ENCODE results near the gene MACROD2.

MACROD2 gene

GRCh38 chr20:15199698-15200097, 1204.4 kb downstream of the MACROD2 start:
- no peaks in the 10 kb centered on the region for H3K36me3 ChIP-seq (ENCODE audit: control insufficient read depth in 2 of 2, insufficient read depth in 1 of 2, low read length in 2 of 2)
- no peak overlapping the region for H3K4me3 ChIP-seq (ENCODE audit: low read depth, low read length)
- POLR2A ChIA-PET, result no interaction called here
- CTCF ChIA-PET, result no interaction called here
- no peaks in the 10 kb centered on the region for H3K9me3 ChIP-seq (ENCODE audit: control insufficient read depth, insufficient read depth, low read depth, low read length)
- no peak overlapping the region for H3K27ac ChIP-seq (ENCODE audit: extremely low read depth, low read depth, low read length)
- no peaks in the 10 kb centered on the region for H3K4me1 ChIP-seq (ENCODE audit: control insufficient read depth, insufficient read depth, low read length)
- TF ChIP-seq AEBP2 (tag by site-specific recombination; IDR thresholded peaks at IDR 0.05; ENCODE audit: borderline replicate concordance), result no peak
- no peak for TF ChIP-seq PRDM10 (tag by site-specific recombination; IDR thresholded peaks at IDR 0.05)
- TF ChIP-seq WT1 (tag by site-specific recombination; IDR thresholded peaks at IDR 0.05), result no peak
- TF ChIP-seq ZNF211 (tag by site-specific recombination; IDR thresholded peaks at IDR 0.05; ENCODE audit: low read depth), result no peak
- no peak for TF ChIP-seq ZBTB1 (tag by site-specific recombination; IDR thresholded peaks at IDR 0.05)
- TF ChIP-seq ZNF248 (tag by site-specific recombination; IDR thresholded peaks at IDR 0.05), result no peak
- no peak for TF ChIP-seq ZNF561 (tag by site-specific recombination; IDR thresholded peaks at IDR 0.05; ENCODE audit: borderline replicate concordance)
- no peak for TF ChIP-seq KLF17 (tag by site-specific recombination; IDR thresholded peaks at IDR 0.05)
- TF ChIP-seq ZNF280C (tag by site-specific recombination; IDR thresholded peaks at IDR 0.05), result no peak
- TF ChIP-seq ZNF24 (tag by site-specific recombination; IDR thresholded peaks at IDR 0.05), result no peak
- no peak for TF ChIP-seq ZNF629 (tag by site-specific recombination; IDR thresholded peaks at IDR 0.05)
- no peak for TF ChIP-seq ZNF488 (tag by site-specific recombination; IDR thresholded peaks at IDR 0.05)
- no peak for TF ChIP-seq SALL2 (tag by site-specific recombination; IDR thresholded peaks at IDR 0.05; ENCODE audit: borderline replicate concordance)
- TF ChIP-seq ZBTB11 (tag by site-specific recombination; conservative IDR thresholded peaks at IDR 0.05; ENCODE audit: low read depth), result no peak
- TF ChIP-seq ZFP69B (tag by site-specific recombination; IDR thresholded peaks at IDR 0.05), result no peak
- TF ChIP-seq ZNF10 (tag by site-specific recombination; IDR thresholded peaks at IDR 0.05), result no peak
